Astrocyte of the cerebellum (primary cell): ENCODE data around the gene GNG12.
"Not testable (repeated sequence)": the region's sequence is repeated elsewhere in the genome, so short reads cannot be mapped to it uniquely, and the experiment has no call there.

Experiments used
- DNase-seq: peaks from one replicate; pipeline ENCODE4 v3.0.0-alpha.2; 2011; ENCODE audit warnings: low read depth
- H3K4me3 ChIP-seq: 2 replicates; pipeline ENCODE4 v1.5.1; 2011; ENCODE audit warnings: mild to moderate bottlenecking, low read depth, low read length, moderate library complexity
- in situ Hi-C: cut with HindIII; loops from 2 replicates; pipeline ENCODE4 v1.10.0; 2017; ENCODE audit warnings: low sequenced_read_pairs
- TF ChIP-seq, protein P1 (sequence below): IDR thresholded peaks from 2 replicates; pipeline ENCODE4 v1.5.1; 2012; ENCODE audit warnings: low read length, low read depth, moderate library complexity, mild to moderate bottlenecking; ENCODE audit errors: missing control alignments

GNG12 gene

DNA sequence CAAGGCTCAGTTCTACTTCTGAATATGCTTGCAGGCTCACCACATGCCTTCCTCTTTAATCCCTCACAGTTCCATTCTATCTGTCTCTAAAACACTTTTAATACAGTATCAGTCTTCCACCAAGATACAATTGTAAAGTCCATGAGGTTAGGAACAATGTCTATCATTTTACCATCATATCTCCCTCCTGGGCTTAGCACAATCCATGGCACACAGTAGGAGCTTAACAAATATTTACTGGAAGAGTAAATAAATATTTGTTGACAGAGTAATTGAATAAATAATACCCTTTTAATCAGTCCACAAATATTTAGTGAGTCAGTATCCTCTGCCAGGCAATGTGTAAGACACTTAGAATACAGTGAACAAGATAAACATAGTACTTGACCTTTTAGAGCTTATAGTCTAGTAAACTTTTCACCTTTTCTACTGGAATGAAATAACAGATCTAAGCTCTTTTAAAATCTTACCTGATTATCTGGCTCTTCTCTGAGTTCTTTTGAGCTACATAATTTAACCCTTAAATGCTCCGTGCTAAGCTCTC, 160.9 kb downstream of the GNG12 start:
- no peak for DNase-seq
- TF ChIP-seq, protein P1, sequence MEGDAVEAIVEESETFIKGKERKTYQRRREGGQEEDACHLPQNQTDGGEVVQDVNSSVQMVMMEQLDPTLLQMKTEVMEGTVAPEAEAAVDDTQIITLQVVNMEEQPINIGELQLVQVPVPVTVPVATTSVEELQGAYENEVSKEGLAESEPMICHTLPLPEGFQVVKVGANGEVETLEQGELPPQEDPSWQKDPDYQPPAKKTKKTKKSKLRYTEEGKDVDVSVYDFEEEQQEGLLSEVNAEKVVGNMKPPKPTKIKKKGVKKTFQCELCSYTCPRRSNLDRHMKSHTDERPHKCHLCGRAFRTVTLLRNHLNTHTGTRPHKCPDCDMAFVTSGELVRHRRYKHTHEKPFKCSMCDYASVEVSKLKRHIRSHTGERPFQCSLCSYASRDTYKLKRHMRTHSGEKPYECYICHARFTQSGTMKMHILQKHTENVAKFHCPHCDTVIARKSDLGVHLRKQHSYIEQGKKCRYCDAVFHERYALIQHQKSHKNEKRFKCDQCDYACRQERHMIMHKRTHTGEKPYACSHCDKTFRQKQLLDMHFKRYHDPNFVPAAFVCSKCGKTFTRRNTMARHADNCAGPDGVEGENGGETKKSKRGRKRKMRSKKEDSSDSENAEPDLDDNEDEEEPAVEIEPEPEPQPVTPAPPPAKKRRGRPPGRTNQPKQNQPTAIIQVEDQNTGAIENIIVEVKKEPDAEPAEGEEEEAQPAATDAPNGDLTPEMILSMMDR = no peak
- in situ Hi-C loops = no loop called here
- no peak overlapping the region for H3K4me3 ChIP-seq

DNA sequence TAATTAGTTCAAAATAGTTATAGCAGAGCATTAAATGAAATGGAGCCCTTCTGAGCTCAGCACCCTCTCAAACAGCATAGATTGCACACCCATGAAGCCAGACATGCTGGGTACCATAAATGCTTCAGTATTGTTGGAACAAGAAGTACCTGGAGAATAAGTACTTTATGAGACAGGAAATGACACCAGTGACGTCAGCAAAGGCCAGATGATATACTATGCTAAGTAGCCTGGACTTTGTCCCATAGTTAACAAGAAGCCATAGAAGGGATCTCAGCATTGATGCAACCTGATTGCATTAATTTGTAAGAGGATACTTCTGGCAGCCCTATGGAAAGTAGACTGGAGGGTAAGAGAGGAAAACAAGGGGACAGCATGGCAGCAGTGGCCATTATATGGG, 164.6 kb downstream of the GNG12 start:
- H3K4me3 ChIP-seq = no peak overlapping the region
- in situ Hi-C loops = no loop called here
- DNase-seq = no peak
- TF ChIP-seq, protein P1 = no peak

DNA sequence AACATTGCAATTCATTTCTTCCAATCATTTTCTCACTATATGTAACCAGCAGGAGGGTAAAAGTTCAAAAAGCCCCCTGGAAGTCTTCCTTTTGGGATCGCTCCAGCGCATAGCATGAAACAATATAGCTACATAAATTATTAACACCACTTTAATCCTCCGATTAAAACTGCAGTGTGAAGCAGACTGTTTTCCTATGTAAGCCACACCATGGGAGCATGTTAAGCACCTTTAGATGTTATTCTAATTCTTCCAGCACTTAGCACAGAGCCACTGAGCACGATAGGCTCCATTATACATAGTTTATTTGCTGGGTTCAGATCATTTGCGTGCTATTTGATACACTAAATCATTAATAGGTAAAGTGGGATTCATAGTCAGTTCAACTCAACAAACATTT, 166.6 kb downstream of the GNG12 start:
- no peak for DNase-seq
- no peak overlapping the region for H3K4me3 ChIP-seq
- TF ChIP-seq, protein P1 = no peak
- in situ Hi-C loops = no loop called here

DNA sequence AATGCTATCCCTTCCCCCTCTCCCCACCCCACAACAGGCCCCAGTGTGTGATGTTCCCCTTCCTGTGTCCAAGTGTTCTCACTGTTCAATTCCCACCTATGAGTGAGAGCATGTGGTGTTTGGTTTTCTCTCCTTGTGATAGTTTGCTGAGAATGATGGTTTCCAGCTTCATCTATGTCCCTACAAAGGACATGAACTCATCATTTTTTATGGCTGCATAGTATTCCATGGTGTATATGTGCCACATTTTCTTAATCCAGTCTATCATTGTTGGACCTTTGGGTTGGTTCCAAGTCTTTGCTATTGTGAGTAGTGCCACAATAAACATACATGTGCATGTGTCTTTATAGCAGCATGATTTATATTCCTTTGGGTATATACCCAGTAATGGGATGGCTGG, 168.0 kb downstream of the GNG12 start:
- in situ Hi-C loops, DNase-seq: not testable (repeated sequence)

DNA sequence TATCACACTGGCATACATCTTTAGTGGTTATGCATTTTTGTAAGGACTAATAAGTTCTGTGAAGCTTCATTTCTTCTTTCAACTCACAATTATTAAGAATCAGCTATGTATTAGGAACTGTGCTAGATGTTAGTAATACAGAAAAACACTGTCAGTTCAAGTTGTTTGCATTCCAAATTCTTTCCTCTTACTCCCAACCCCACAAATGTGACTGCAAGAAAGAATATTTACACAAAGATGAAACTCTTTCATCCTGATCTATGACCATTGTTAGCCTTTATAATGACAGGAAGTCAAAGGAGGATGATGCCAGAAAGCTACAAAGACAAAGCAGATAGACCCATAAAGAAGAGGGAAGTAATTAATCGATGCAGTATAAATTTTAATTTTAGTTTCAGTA, 169.2 kb downstream of the GNG12 start:
- TF ChIP-seq, protein P1 = no peak
- no peak overlapping the region for H3K4me3 ChIP-seq
- no peak for DNase-seq
- in situ Hi-C loops = no loop called here

More for the DNA sequence above, 168.0 kb downstream of the GNG12 start:
- H3K4me3 ChIP-seq = not testable (repeated sequence)

DNA sequence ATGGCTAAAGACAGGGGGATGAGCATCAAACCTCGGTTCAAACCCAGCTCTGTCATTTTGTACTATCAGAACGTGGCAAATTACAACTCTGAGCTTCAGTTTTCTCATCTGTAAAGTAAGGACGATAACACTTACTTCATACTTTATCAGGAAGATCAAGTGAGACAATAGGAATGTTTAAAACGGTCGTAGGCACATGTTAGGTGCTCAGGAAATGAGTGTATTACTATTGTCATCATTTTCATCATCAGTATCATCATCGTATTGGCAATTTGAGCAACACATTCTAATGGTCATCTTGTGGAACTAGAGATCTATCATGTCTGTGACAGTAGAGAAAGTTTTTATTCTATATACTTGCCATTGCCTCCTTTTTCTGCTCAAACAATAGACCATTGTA, 170.4 kb downstream of the GNG12 start:
- H3K4me3 ChIP-seq = no peak overlapping the region
- DNase-seq = no peak
- TF ChIP-seq, protein P1 = no peak
- in situ Hi-C loops = no loop called here

DNA sequence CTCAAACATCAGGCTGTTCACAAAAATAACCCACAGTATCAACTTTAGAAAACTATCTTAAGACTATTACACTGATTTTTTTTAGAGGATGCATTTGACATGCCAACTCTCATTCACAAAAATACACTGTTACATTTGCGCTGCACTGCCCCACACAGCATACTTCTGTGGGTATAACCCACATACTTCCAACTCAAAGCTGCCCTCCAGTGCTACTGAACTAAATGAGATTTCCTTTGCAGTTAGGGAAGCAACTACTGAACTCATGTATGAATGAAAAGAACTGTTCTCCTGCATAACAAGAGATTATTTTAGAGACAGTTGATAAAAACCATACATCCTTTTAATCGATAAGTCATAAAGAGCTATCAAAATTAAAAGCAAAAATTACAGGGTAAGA, 174.0 kb downstream of the GNG12 start:
- no peak overlapping the region for H3K4me3 ChIP-seq
- DNase-seq = no peak
- TF ChIP-seq, protein P1 = no peak
- in situ Hi-C loops = no loop called here

DNA sequence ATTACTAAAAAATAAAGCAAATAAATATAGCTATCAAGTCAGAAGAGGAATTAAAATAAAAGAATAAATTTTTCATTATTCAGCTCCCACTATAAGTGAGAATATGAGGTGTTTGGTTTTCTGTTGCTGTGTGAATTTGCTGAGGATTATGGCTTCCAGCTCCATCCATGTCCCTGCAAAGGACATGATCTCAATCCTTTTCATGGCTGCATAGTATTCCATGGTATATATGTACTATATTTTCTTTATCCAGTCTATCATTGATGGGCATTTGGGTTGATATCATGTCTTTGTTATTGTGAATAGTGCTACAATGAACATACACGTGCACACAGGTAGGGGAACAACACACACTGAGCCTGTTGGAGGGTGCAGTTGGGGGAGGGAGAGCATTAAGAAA, 176.1 kb downstream of the GNG12 start:
- DNase-seq, H3K4me3 ChIP-seq, in situ Hi-C loops: not testable (repeated sequence)
